K562 (cell line): ENCODE data around the gene PRKACA. TPM values are rescaled to one million over a fixed set of nuclear protein-coding genes. Genes with fewer than 3 reads are reported as not detected.

Source experiments
- FOSL1 ChIP-seq: fragments of 200-800 bp; sonication (Bioruptor generic); conservative IDR thresholded peaks from 2 replicates; pipeline ENCODE4 v1.6.1; 2016; ENCODE audit warnings: missing genetic modification characterization, missing compliant biosample characterization
- FOXJ2 ChIP-seq: fragments of 200-800 bp; sonication (Bioruptor generic); IDR thresholded peaks from 2 replicates; pipeline ENCODE4 v1.6.1; 2016; ENCODE audit warnings: missing genetic modification characterization, missing compliant biosample characterization
- HDAC1 ChIP-seq, 2 experiments: fragments of 450-650 bp; IDR thresholded peaks; 2 replicates each; pipeline ENCODE4 v1.6.1; 2016 to 2017; ENCODE audit warnings: inconsistent platforms in 1 of 2, mild to moderate bottlenecking in 1 of 2, moderate library complexity in 1 of 2
- HDAC8 ChIP-seq: fragments of 450-650 bp; IDR thresholded peaks from 2 replicates; pipeline ENCODE4 v1.6.1; 2016; ENCODE audit warnings: mild to moderate bottlenecking, missing genetic modification characterization, moderate library complexity, missing compliant biosample characterization
- NR3C1 ChIP-seq: sonication (generic); formaldehyde crosslinking; IDR thresholded peaks from 2 replicates; pipeline ENCODE4 v1.8.1; 2022; ENCODE audit warnings: missing genetic modification reagents
- RCOR1 ChIP-seq, 2 experiments: IDR thresholded peaks; 2 replicates each; pipeline ENCODE4 v1.6.1; 2012; ENCODE audit warnings: low read depth in 2 of 2, low read length in 2 of 2, borderline replicate concordance in 1 of 2, improper control_type of control experiment in 1 of 2
- TAF1 ChIP-seq: IDR thresholded peaks from 2 replicates; pipeline ENCODE4 v1.6.1; 2011; ENCODE audit warnings: mild to moderate bottlenecking, low read length, moderate library complexity; ENCODE audit not compliant: insufficient read depth, control insufficient read depth, severe bottlenecking; ENCODE audit errors: extremely low read depth
- TAF7 ChIP-seq: fragments of 450-650 bp; IDR thresholded peaks from 2 replicates; pipeline ENCODE4 v1.6.1; 2016; ENCODE audit warnings: missing genetic modification characterization, missing compliant biosample characterization
- ZBTB7A ChIP-seq: IDR thresholded peaks from 2 replicates; pipeline ENCODE4 v1.6.1; 2011; ENCODE audit warnings: low read depth, mild to moderate bottlenecking, low read length, moderate library complexity, borderline replicate concordance; ENCODE audit not compliant: control insufficient read depth
- ZNF165 ChIP-seq: fragments of 250-450 bp; sonication (Bioruptor Pico); IDR thresholded peaks from 2 replicates; pipeline ENCODE4 v1.4.0; 2020; ENCODE audit warnings: borderline replicate concordance
- polyA plus RNA-seq, 8 experiments: library from polyadenylated mRNA; depleted of rRNA in 4 of 8; stranded (reverse) in 5 of 8; unstranded in 3 of 8; fragments of >200 nt; fragmentation: Nextera tagmentation in 2 of 8; fragmentation: Illumina TruSeq in 1 of 8; extraction: Ambion mirVana in 2 of 8; extraction: Trizol in 1 of 8; gene quantifications; 2 replicates each; pipeline versions ENCODE4 v1.2.1 to v1.2.3, GENCODE V29; 2011 to 2014; ENCODE audit warnings: inconsistent platforms in 1 of 8, missing spikeins in 1 of 8
- total RNA-seq, 7 experiments: library from RNA; depleted of rRNA in 6 of 7; stranded (reverse); fragments of >200 nt in 6 of 7; fragmentation: Illumina TruSeq in 2 of 7; extraction: Trizol in 2 of 7; gene quantifications; 2 replicates each; pipeline versions ENCODE4 v1.2.1 to v1.2.3, GENCODE V29; 2011 to 2021; ENCODE audit warnings: low replicate concordance in 1 of 7
- TF ChIP-seq, protein P1 (sequence below), 3 experiments: fragments of 200-800 bp in 1 of 3; fragments of 250-450 bp in 1 of 3; fragments of 450-650 bp in 1 of 3; sonication (Bioruptor Pico) in 1 of 3; sonication (Bioruptor generic) in 1 of 3; formaldehyde crosslinking in 1 of 3; IDR thresholded peaks; 2 replicates each; pipeline versions ENCODE4 v1.6.1 to v1.8.0; 2016 to 2022; ENCODE audit warnings: mild to moderate bottlenecking in 2 of 3, missing genetic modification characterization in 2 of 3, missing compliant biosample characterization in 1 of 3, moderate library complexity in 1 of 3
- TF ChIP-seq, protein P2 (sequence below), 3 experiments: fragments of 200-800 bp in 1 of 3; sonication (Bioruptor generic) in 1 of 3; sonication (generic) in 1 of 3; formaldehyde crosslinking in 1 of 3; IDR thresholded peaks; 2 replicates each; pipeline versions ENCODE4 v1.6.1 to v1.8.0; 2016 to 2022; ENCODE audit warnings: mild to moderate bottlenecking in 2 of 3, missing compliant biosample characterization in 2 of 3, missing genetic modification characterization in 2 of 3, missing genetic modification reagents in 1 of 3
- TF ChIP-seq, protein P3 (sequence below): fragments of 200-800 bp; sonication (Bioruptor generic); IDR thresholded peaks from 2 replicates; pipeline ENCODE4 v1.6.1; 2017; ENCODE audit warnings: missing genetic modification characterization, missing compliant biosample characterization
- TF ChIP-seq, protein P4 (sequence below): fragments of 250-450 bp; sonication (Bioruptor Pico); IDR thresholded peaks from 2 replicates; pipeline ENCODE4 v1.8.0; 2022; ENCODE audit warnings: inconsistent platforms, mild to moderate bottlenecking, moderate library complexity, borderline replicate concordance
- TF ChIP-seq, protein P5 (sequence below): fragments of 250-450 bp; sonication (Bioruptor Pico); IDR thresholded peaks from 2 replicates; pipeline ENCODE4 v1.4.0; 2020; ENCODE audit warnings: mild to moderate bottlenecking

The PRKACA gene
- total and polyA plus RNA-seq, 9 of the 15 experiments (the other 6 are each of a cell fraction or from before 2014, with no cell fraction given) = 1.2 to 63.1 (median 13.0) TPM

DNA sequence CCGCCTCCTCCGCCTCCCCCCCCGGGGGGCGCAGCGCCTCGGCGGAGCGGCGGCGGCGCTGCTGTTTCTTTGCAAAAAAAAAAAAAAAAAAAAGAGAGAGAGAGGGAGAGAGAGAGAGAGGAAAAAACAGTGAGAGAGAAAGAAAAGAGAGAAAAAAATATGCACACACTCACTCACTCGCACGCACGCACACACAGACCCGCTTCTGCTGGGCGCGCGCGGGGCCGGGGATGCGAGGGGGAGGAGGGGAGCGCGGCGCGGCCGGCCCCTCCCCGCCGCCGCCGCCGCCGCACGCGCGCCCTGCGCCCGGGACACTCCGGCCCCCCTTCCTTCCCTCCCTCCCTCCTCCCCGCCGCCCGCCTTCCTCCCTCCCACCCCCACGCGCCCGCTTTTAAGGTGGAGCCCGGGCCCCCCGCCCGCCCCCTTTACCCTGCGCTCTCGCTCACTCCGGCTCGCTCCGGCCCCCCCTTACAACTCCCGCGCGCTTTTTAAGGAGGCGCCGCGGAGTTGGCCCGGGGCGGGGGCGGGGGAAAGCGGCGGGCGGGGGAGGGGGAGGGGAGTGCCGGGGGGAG lies 27.0 kb downstream of the PRKACA start, which contains the start of gene SAMD1 (continued):
- TF ChIP-seq, protein P1, sequence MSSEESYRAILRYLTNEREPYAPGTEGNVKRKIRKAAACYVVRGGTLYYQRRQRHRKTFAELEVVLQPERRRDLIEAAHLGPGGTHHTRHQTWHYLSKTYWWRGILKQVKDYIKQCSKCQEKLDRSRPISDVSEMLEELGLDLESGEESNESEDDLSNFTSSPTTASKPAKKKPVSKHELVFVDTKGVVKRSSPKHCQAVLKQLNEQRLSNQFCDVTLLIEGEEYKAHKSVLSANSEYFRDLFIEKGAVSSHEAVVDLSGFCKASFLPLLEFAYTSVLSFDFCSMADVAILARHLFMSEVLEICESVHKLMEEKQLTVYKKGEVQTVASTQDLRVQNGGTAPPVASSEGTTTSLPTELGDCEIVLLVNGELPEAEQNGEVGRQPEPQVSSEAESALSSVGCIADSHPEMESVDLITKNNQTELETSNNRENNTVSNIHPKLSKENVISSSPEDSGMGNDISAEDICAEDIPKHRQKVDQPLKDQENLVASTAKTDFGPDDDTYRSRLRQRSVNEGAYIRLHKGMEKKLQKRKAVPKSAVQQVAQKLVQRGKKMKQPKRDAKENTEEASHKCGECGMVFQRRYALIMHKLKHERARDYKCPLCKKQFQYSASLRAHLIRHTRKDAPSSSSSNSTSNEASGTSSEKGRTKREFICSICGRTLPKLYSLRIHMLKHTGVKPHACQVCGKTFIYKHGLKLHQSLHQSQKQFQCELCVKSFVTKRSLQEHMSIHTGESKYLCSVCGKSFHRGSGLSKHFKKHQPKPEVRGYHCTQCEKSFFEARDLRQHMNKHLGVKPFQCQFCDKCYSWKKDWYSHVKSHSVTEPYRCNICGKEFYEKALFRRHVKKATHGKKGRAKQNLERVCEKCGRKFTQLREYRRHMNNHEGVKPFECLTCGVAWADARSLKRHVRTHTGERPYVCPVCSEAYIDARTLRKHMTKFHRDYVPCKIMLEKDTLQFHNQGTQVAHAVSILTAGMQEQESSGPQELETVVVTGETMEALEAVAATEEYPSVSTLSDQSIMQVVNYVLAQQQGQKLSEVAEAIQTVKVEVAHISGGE (CRISPR knock-in tag; IDR thresholded peaks at IDR 0.05) = peak in 1 of 3 experiments; percentile 63; a peak in 2 of 6 replicates
- TF ChIP-seq ZBTB7A (peak; percentile 13; the same call in 1 of the 2 replicates), NR3C1 (no peak), HDAC1 (IDR thresholded peaks at IDR 0.05) (no peak), FOXJ2 (tag) (0 out of 2 replicates have a peak, but pooled peaks have one; percentile 54), TAF1 (peak; percentile 7), ZNF165 (no peak), TAF7 (tag) (no peak), FOSL1 (0 out of 2 replicates have a peak, but pooled peaks have one; percentile 18), RCOR1 (IDR thresholded peaks at IDR 0.05; ENCODE audit: borderline replicate concordance in 1 of 2, low read depth in 2 of 2, low read length in 2 of 2) (no peak), HDAC8 (tag) (no peak)
- TF ChIP-seq, protein P2, sequence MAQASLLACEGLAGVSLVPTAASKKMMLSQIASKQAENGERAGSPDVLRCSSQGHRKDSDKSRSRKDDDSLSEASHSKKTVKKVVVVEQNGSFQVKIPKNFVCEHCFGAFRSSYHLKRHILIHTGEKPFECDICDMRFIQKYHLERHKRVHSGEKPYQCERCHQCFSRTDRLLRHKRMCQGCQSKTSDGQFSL (CRISPR knock-in tag; IDR thresholded peaks at IDR 0.05) = no peak
- TF ChIP-seq, protein P2 (tag; IDR thresholded peaks at IDR 0.05) = peak in 1 of 2 experiments; percentile 58; a peak in 1 of 4 replicates
- TF ChIP-seq, protein P3, sequence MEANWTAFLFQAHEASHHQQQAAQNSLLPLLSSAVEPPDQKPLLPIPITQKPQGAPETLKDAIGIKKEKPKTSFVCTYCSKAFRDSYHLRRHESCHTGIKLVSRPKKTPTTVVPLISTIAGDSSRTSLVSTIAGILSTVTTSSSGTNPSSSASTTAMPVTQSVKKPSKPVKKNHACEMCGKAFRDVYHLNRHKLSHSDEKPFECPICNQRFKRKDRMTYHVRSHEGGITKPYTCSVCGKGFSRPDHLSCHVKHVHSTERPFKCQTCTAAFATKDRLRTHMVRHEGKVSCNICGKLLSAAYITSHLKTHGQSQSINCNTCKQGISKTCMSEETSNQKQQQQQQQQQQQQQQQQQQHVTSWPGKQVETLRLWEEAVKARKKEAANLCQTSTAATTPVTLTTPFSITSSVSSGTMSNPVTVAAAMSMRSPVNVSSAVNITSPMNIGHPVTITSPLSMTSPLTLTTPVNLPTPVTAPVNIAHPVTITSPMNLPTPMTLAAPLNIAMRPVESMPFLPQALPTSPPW (CRISPR knock-in tag) = peak; percentile 99
- TF ChIP-seq, protein P4, sequence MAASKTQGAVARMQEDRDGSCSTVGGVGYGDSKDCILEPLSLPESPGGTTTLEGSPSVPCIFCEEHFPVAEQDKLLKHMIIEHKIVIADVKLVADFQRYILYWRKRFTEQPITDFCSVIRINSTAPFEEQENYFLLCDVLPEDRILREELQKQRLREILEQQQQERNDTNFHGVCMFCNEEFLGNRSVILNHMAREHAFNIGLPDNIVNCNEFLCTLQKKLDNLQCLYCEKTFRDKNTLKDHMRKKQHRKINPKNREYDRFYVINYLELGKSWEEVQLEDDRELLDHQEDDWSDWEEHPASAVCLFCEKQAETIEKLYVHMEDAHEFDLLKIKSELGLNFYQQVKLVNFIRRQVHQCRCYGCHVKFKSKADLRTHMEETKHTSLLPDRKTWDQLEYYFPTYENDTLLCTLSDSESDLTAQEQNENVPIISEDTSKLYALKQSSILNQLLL (CRISPR knock-in tag) = no peak
- TF ChIP-seq, protein P5, sequence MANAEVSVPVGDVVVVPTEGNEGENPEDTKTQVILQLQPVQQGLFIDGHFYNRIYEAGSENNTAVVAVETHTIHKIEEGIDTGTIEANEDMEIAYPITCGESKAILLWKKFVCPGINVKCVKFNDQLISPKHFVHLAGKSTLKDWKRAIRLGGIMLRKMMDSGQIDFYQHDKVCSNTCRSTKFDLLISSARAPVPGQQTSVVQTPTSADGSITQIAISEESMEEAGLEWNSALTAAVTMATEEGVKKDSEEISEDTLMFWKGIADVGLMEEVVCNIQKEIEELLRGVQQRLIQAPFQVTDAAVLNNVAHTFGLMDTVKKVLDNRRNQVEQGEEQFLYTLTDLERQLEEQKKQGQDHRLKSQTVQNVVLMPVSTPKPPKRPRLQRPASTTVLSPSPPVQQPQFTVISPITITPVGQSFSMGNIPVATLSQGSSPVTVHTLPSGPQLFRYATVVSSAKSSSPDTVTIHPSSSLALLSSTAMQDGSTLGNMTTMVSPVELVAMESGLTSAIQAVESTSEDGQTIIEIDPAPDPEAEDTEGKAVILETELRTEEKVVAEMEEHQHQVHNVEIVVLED (CRISPR knock-in tag) = peak; percentile 39; the same call in 1 of the 2 replicates
